ENCODE data around the gene STK36.
A peak's percentile ranks its signal among the peaks of the same experiment; 100 is the strongest.

STK36 gene, protein sequence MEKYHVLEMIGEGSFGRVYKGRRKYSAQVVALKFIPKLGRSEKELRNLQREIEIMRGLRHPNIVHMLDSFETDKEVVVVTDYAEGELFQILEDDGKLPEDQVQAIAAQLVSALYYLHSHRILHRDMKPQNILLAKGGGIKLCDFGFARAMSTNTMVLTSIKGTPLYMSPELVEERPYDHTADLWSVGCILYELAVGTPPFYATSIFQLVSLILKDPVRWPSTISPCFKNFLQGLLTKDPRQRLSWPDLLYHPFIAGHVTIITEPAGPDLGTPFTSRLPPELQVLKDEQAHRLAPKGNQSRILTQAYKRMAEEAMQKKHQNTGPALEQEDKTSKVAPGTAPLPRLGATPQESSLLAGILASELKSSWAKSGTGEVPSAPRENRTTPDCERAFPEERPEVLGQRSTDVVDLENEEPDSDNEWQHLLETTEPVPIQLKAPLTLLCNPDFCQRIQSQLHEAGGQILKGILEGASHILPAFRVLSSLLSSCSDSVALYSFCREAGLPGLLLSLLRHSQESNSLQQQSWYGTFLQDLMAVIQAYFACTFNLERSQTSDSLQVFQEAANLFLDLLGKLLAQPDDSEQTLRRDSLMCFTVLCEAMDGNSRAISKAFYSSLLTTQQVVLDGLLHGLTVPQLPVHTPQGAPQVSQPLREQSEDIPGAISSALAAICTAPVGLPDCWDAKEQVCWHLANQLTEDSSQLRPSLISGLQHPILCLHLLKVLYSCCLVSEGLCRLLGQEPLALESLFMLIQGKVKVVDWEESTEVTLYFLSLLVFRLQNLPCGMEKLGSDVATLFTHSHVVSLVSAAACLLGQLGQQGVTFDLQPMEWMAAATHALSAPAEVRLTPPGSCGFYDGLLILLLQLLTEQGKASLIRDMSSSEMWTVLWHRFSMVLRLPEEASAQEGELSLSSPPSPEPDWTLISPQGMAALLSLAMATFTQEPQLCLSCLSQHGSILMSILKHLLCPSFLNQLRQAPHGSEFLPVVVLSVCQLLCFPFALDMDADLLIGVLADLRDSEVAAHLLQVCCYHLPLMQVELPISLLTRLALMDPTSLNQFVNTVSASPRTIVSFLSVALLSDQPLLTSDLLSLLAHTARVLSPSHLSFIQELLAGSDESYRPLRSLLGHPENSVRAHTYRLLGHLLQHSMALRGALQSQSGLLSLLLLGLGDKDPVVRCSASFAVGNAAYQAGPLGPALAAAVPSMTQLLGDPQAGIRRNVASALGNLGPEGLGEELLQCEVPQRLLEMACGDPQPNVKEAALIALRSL (N-terminal part only)

GRCh38 chr2:218671654-218672566 lies at the start of gene STK36, which contains the start of gene RNF25:
STK36 (plus strand) TSS chr2:218672086; CDS start chr2:218672830, 744 bp downstream.
RNF25 (minus strand) TSS chr2:218672002; CDS start chr2:218671970, 32 bp downstream.
- TF ChIP-seq CTCF (conservative IDR thresholded peaks at IDR 0.05; ENCODE audit: low read length), result no peak
- H3K4me3 ChIP-seq (ENCODE audit: low read length), result peak within 1 kb of the TSS; percentile 96
- peak; percentile 89 for DNase-seq (ENCODE audit: low read depth)

DNA sequence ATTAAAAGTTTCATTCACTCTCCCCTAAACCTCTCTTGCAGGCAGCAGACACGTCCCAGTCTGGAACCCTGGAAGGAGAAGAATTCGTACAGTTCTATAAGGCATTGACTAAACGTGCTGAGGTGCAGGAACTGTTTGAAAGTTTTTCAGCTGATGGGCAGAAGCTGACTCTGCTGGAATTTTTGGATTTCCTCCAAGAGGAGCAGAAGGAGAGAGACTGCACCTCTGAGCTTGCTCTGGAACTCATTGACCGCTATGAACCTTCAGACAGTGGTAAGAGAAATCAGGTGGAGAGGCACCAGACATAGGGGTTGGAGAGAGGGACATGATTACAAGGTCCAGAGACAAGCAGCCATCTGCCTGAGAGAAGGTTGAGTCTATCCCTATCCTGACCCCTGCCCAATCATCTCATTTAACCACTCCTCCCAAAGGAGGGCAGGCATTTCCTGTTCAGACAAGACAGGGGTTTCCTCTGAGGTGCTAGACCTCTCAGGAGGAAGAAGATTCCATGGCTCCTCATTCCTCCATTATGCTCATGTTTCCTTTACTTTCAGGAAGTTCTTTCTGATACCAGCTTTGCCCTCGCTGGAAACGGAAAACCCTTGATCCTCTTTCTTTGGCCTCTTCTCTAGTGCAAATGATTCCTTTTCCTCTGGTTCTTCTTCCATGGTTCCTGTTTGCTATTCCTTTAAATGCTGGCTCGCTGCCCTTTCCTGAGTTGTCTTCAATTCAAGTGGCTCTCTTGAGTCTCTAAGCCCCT lies 49.1 kb upstream of the STK36 start:
- peak; percentile 25 for DNase-seq (ENCODE audit: low read depth)
- no peak overlapping the region for H3K4me3 ChIP-seq (ENCODE audit: low read length)

GRCh38 chr2:218623366-218623705 lies 48.5 kb upstream of the STK36 start:
- no peak overlapping the region for H3K4me3 ChIP-seq (ENCODE audit: low read length)
- no peak for TF ChIP-seq CTCF (conservative IDR thresholded peaks at IDR 0.05; ENCODE audit: low read length)
- no peak for DNase-seq (ENCODE audit: low read depth)

More for the DNA sequence above, 49.1 kb upstream of the STK36 start:
- TF ChIP-seq CTCF (conservative IDR thresholded peaks at IDR 0.05; ENCODE audit: low read length), result no peak

- no peak for TF ChIP-seq CTCF (conservative IDR thresholded peaks at IDR 0.05; ENCODE audit: low read length)
- DNase-seq (ENCODE audit: low read depth), result no peak
These were observed 45.5 kb upstream of the STK36 start for GRCh38 chr2:218626369-218626768.

GRCh38 chr2:218627939-218628338 lies 43.9 kb upstream of the STK36 start:
- TF ChIP-seq CTCF (conservative IDR thresholded peaks at IDR 0.05; ENCODE audit: low read length), result no peak
- DNase-seq (ENCODE audit: low read depth), result no peak
- H3K4me3 ChIP-seq (ENCODE audit: low read length), result no peak overlapping the region

More at GRCh38 chr2:218626369-218626768, 45.5 kb upstream of the STK36 start:
- H3K4me3 ChIP-seq (ENCODE audit: low read length), result no peak overlapping the region
